Liver (tissue), 9 donors: Measurements from ENCODE around the gene SORBS2. TPM values are rescaled to one million over a fixed set of nuclear protein-coding genes. Genes with fewer than 3 reads are reported as not detected.

Experiments used
- DNase-seq: peaks from one replicate; pipeline ENCODE4 v3.0.0-alpha.2; 2017; ENCODE audit warnings: low spot score
- H3K27ac ChIP-seq, 2 donors: one replicate each; pipeline ENCODE4 v1.7.0; 2013; ENCODE audit warnings: inconsistent platforms in 2 of 2, low read length in 2 of 2, control low read depth in 1 of 2, low read depth in 1 of 2, mild to moderate bottlenecking in 1 of 2
- H3K27me3 ChIP-seq, 4 donors: one replicate each; pipeline versions ENCODE4 v1.6.1 to v1.7.0; 2013; ENCODE audit warnings: low read length in 3 of 4, inconsistent platforms in 1 of 4, mild to moderate bottlenecking in 1 of 4, moderate library complexity in 1 of 4; ENCODE audit not compliant: control insufficient read depth in 4 of 4, insufficient read depth in 4 of 4
- H3K36me3 ChIP-seq, 4 donors: one replicate each; pipeline versions ENCODE4 v1.6.1 to v1.7.0; 2013; ENCODE audit warnings: low read length in 3 of 4, mild to moderate bottlenecking in 3 of 4, low read depth in 1 of 4, moderate library complexity in 1 of 4; ENCODE audit not compliant: control insufficient read depth in 4 of 4, insufficient read depth in 3 of 4
- H3K4me1 ChIP-seq, 4 donors: one replicate each; pipeline versions ENCODE4 v1.6.1 to v1.7.0; 2013; ENCODE audit warnings: low read length in 3 of 4, mild to moderate bottlenecking in 3 of 4, moderate library complexity in 1 of 4; ENCODE audit not compliant: control insufficient read depth in 4 of 4, insufficient read depth in 4 of 4
- H3K4me3 ChIP-seq, 3 donors: one replicate each; pipeline versions ENCODE4 v1.6.1 to v1.7.0; 2013; ENCODE audit warnings: low read length in 3 of 3, control low read depth in 1 of 3, low read depth in 1 of 3, mild to moderate bottlenecking in 1 of 3
- H3K9ac ChIP-seq, 2 donors: one replicate each; pipeline ENCODE4 v1.7.0; 2013; ENCODE audit warnings: low read length in 2 of 2, mild to moderate bottlenecking in 2 of 2, moderate library complexity in 2 of 2, control low read depth in 1 of 2, low read depth in 1 of 2
- H3K9me3 ChIP-seq, 4 donors: one replicate each; pipeline versions ENCODE4 v1.6.1 to v1.7.0; 2013; ENCODE audit warnings: low read length in 3 of 4; ENCODE audit not compliant: control insufficient read depth in 4 of 4
- ATF3 ChIP-seq: IDR thresholded peaks from 2 replicates; pipeline ENCODE4 v1.6.1; 2016; ENCODE audit warnings: antibody characterized with exemption
- CTCF ChIP-seq: fragments of 150-350 bp; IDR thresholded peaks from 2 replicates; pipeline ENCODE4 v1.5.1; 2017; ENCODE audit warnings: improper control_type of control experiment, low read depth, low read length; ENCODE audit not compliant: missing input control
- EGR1 ChIP-seq, 2 donors: IDR thresholded peaks; 2 replicates each; pipeline ENCODE4 v1.6.1; 2016 to 2018; ENCODE audit warnings: antibody characterized with exemption in 2 of 2, low read depth in 2 of 2
- FOXA1 ChIP-seq: IDR thresholded peaks from 2 replicates; pipeline ENCODE4 v1.6.1; 2016; ENCODE audit warnings: antibody characterized with exemption
- FOXA2 ChIP-seq: IDR thresholded peaks from 2 replicates; pipeline ENCODE4 v1.6.1; 2016; ENCODE audit warnings: antibody characterized with exemption
- GABPA ChIP-seq, 2 donors: IDR thresholded peaks in 1 of 2; conservative IDR thresholded peaks in 1 of 2; 2 replicates each; pipeline ENCODE4 v1.6.1; 2016; ENCODE audit warnings: antibody characterized with exemption in 2 of 2, mild to moderate bottlenecking in 1 of 2, moderate library complexity in 1 of 2
- HNF4A ChIP-seq, 2 donors: conservative IDR thresholded peaks; 2 replicates each; pipeline ENCODE4 v1.6.1; 2016; ENCODE audit warnings: antibody characterized with exemption in 2 of 2, mild to moderate bottlenecking in 2 of 2
- HNF4G ChIP-seq: IDR thresholded peaks from 2 replicates; pipeline ENCODE4 v1.6.1; 2016; ENCODE audit warnings: antibody characterized with exemption
- JUND ChIP-seq, 2 donors: IDR thresholded peaks; 2 replicates each; pipeline ENCODE4 v1.6.1; 2016; ENCODE audit warnings: antibody characterized with exemption in 2 of 2
- MAX ChIP-seq: IDR thresholded peaks from 2 replicates; pipeline ENCODE4 v1.6.1; 2016; ENCODE audit warnings: antibody characterized with exemption
- NR2F2 ChIP-seq: IDR thresholded peaks from 2 replicates; pipeline ENCODE4 v1.6.1; 2016; ENCODE audit warnings: antibody characterized with exemption
- RAD21 ChIP-seq, 2 donors: IDR thresholded peaks; 2 replicates each; pipeline ENCODE4 v1.6.1; 2016; ENCODE audit warnings: antibody characterized with exemption in 2 of 2, mild to moderate bottlenecking in 2 of 2
- REST ChIP-seq: IDR thresholded peaks from 2 replicates; pipeline ENCODE4 v1.6.1; 2016; ENCODE audit warnings: antibody characterized with exemption, mild to moderate bottlenecking
- RXRA ChIP-seq, 2 donors: IDR thresholded peaks; 2 replicates each; pipeline ENCODE4 v1.6.1; 2017 to 2018; ENCODE audit warnings: antibody characterized with exemption in 2 of 2, mild to moderate bottlenecking in 1 of 2
- SP1 ChIP-seq: IDR thresholded peaks from 2 replicates; pipeline ENCODE4 v1.6.1; 2018; ENCODE audit warnings: antibody characterized with exemption, mild to moderate bottlenecking
- TAF1 ChIP-seq: conservative IDR thresholded peaks from 2 replicates; pipeline ENCODE4 v1.6.1; 2016; ENCODE audit warnings: antibody characterized with exemption, mild to moderate bottlenecking
- YY1 ChIP-seq: IDR thresholded peaks from 2 replicates; pipeline ENCODE4 v1.6.1; 2016; ENCODE audit warnings: antibody characterized with exemption, mild to moderate bottlenecking
- ZBTB33 ChIP-seq: IDR thresholded peaks from 2 replicates; pipeline ENCODE4 v1.6.1; 2016; ENCODE audit warnings: antibody characterized with exemption
- WGBS: extraction: QIAGEN DNeasy Blood & Tissue Kit; methylation state at CpG from one replicate; pipeline ENCODE4 v1.1.7; 2013; 5-methylcytosine and 5-hydroxymethylcytosine counted together
- polyA plus RNA-seq, 2 donors: library from polyadenylated mRNA; stranded (reverse) in 1 of 2; unstranded in 1 of 2; fragments of 200-250 nt in 1 of 2; fragments of >200 nt in 1 of 2; fragmentation: Nextera tagmentation in 1 of 2; extraction: Ambion mirVana in 1 of 2; gene quantifications; one replicate each; pipeline versions ENCODE4 v1.2.1 to v1.2.3, GENCODE V29; 2013 to 2015
- total RNA-seq, 2 donors: library from RNA; depleted of rRNA; stranded (reverse); fragments of >200 nt; gene quantifications; one replicate each; pipeline ENCODE4 v1.2.3, GENCODE V29; 2014
- donor health status: healthy.
- donor health status: healthy.
- donor health status: healthy.
- donor health status: healthy.
- donor health status: healthy.

Gene SORBS2
- total and polyA plus RNA-seq, 4 donors, result 23.3 to 136 (median 59.6) TPM

- Histone ChIP-seq H3K27ac (peak overlapping the region; percentile 88 to 95), H3K4me3 (peak overlapping the region; percentile 46 to 69 (median 52)), H3K36me3 (no peaks in the 10 kb centered on the region), H3K9me3 (no peaks in the 10 kb centered on the region), H3K27me3 (no peaks in the 10 kb centered on the region), H3K4me1 (peaks cover 4 to 37% (median 18%) of the 10 kb centered on the region in 4 donors), H3K9ac (peak overlapping the region; percentile 13 to 96)
- TF ChIP-seq NR2F2 (no peak), SP1 (peak; percentile 90), ATF3 (peak; percentile 36), ZBTB33 (no peak), RXRA (IDR thresholded peaks at IDR 0.05) (peak; percentile 47 to 60), EGR1 (IDR thresholded peaks at IDR 0.05; ENCODE audit: low read depth in 2 of 2) (no peak), FOXA2 (peak; percentile 85), REST (peak; percentile 83), CTCF (no peak), GABPA (IDR thresholded peaks at IDR 0.05 in 1 of 2, conservative IDR thresholded peaks at IDR 0.05 in 1 of 2) (no peak), RAD21 (IDR thresholded peaks at IDR 0.05) (peak; percentile 35 to 55), MAX (peak; percentile 37), HNF4G (peak; percentile 71), YY1 (peak; percentile 85), TAF1 (peak; percentile 63), FOXA1 (peak; percentile 80), HNF4A (conservative IDR thresholded peaks at IDR 0.05) (peak; percentile 82 to 86), JUND (IDR thresholded peaks at IDR 0.05) (peak; percentile 54 to 55)
- DNase-seq, result no peak
- WGBS, result 41% methylated on average over 8 of the region's 8 CpGs
Measured at GRCh38 chr4:185813133-185813532, 1.1 kb upstream of the SORBS2 start.
